LNCAP (cell line): ENCODE data around the gene ADAMTS16.

Experiments used
- TF ChIP-seq, protein P1 (sequence below): fragments of 450-650 bp; IDR thresholded peaks from 2 replicates; pipeline ENCODE4 v1.5.1; 2017; ENCODE audit warnings: mild to moderate bottlenecking

The ADAMTS16 gene

DNA sequence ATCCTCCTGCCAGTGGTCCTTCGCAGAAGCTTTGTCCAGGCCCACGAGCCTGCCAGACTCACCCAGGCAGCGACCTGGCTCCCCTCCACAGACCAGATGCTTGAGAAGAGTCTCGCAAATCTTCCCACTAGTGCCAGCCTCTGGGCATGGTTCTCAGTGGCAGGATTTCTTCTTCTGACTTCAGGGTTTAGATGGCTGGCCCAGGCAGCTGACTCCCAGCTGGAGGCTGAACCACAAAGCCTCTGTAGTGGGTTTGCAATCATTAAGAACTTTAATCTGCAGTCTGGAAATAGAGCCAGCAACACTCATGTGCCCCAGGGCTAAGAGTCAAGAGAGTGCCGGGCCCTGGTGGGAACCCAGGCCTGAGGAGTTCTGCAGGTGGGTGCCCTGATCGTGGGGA lies 191.7 kb downstream of the ADAMTS16 start:
- TF ChIP-seq, protein P1, sequence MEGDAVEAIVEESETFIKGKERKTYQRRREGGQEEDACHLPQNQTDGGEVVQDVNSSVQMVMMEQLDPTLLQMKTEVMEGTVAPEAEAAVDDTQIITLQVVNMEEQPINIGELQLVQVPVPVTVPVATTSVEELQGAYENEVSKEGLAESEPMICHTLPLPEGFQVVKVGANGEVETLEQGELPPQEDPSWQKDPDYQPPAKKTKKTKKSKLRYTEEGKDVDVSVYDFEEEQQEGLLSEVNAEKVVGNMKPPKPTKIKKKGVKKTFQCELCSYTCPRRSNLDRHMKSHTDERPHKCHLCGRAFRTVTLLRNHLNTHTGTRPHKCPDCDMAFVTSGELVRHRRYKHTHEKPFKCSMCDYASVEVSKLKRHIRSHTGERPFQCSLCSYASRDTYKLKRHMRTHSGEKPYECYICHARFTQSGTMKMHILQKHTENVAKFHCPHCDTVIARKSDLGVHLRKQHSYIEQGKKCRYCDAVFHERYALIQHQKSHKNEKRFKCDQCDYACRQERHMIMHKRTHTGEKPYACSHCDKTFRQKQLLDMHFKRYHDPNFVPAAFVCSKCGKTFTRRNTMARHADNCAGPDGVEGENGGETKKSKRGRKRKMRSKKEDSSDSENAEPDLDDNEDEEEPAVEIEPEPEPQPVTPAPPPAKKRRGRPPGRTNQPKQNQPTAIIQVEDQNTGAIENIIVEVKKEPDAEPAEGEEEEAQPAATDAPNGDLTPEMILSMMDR, result no peak

DNA sequence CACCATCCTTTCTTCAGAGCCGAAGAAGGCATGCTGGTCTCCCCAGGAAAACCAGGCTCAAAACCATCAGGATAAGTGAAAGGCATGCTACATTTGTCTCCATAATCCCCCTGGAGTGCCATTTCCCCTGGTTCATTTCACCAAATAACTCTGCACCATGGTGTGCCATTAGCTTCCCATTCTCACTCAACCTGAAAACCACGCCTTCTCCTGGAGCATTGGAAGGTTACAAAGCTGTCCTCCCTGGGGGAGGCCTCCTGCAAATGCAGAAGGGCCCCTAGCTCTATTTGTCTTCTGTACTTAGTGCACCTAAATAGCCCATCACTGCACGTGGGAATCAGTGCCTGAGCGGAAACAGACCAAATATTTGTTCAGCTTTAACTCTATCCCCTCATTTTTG lies 192.2 kb downstream of the ADAMTS16 start:
- TF ChIP-seq, protein P1, result no peak

DNA sequence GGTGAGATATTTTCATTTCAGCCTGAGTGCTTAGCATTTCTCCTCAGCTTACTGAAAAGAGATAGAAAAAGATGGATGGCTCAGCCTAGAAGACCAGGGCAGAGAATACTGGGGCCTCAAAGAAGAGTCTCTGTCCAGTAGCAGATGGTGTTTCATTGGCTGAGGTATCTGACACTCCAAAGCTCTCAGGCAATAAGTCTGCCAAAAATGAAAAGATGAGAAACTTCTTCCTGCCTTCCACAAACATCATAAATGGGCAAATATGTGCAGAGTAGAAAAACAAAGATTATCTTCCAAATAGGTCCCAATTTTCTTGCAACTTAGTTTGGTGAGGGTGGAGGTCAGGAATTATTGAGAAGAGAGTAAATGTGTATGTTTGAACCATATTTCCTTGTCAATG lies 195.0 kb downstream of the ADAMTS16 start:
- TF ChIP-seq, protein P1, result no peak

DNA sequence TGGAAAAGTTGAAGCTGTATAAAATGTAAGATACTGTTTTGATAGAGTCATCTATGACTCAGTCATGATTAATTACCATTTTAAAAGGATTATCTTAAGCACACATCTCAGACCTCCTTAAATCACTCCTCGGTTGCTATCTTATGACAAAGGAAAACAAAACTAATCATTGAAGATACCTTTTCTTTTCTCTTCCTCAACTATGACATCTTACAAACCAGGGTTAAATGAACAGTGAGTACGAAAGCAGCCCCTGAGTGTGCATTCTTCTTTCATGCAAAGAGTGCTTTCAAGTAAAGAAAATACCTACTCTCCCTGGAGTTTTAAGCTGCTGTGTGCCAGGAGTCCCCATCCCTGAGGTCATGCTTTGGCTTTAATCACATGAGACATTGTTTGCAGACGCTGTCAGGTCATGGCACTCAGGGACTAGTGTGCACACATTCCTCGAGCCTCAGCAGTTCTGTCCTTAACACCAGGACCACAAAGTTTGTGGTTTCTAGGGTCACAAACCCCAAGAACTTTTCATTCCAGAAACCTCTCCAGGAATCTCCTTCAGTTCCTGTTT lies 195.7 kb downstream of the ADAMTS16 start:
- TF ChIP-seq, protein P1, result no peak

DNA sequence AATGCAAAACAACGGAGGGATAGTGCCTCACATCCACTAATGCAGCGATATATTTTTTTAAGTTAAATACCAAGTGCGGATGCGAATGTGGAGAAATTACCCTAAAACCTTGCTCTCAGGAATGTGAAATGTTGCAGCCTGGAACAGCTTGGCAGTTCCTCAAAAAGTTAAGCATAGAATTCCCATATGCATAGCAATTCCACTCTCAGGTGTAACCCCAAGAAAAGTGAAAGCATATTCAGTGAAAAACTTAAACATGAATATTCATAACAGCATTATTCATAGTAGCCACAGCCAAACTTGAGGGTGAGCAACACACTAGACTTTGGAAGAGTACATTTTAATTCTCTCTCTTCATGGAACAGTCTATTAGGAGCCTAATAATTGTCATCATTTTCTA lies 199.1 kb downstream of the ADAMTS16 start:
- TF ChIP-seq, protein P1, result no peak

DNA sequence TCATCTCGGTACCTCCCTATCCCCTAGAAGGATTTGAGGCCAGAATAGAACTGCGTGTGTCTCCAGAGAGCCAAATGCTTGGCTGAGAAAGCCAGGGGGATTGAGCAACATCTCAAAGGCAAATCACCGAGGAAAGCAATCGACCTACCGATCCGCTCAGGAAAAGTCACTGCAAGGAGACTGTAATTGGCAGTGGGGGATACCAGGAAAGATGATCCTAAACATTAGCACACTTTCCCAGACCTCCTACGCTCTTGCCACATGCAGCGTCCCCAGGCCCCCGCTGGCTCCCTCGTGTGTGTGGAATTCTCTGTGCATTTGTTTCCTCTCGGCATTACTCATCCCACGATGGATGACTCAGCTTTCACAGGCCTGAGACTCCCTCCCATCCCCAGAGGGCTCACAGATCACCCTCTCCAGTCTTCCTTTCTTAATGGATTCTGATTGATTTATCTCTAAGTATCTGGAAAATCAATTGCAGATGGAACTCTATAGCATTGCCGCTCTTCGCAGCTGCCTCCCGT lies 200.1 kb downstream of the ADAMTS16 start:
- TF ChIP-seq, protein P1, result no peak

DNA sequence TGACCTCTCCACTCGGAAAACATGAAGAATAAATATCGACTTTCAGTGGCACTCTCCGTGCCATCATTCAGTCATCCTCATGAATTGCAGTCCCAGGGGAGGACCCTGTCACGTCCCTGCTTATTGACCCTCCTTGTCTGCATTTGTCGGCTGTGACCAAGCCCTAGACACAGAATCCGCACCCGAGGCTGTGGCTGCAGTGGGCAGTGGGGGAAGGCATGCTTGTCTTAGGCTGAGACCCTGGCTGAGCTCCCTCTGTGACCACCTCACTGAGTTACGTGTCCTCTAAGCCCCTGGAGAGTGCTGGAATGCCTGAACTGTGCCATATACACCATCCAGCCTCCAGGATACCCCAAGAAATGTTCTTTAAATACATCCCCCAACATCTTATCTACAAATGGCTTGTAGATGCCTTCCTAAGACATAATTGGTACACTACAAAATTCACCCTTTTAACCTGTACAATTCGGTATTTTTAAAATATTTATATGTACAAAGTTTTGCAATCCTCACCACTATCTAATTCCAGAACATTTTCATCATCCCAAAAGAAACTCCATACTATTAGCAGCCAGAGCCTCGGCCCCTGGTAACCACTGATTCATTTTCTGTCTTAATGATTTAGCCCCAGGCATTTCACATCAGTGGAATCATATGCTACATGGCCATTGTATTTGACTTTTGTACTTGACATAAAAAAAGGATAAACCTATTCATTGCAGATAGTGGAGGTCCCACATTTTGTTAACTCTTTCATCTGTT lies 201.6 kb downstream of the ADAMTS16 start:
- TF ChIP-seq, protein P1, result no peak
